Breast epithelium (tissue), 4 donors: ENCODE results near the gene RADIL. TPM values are rescaled to one million over a fixed set of nuclear protein-coding genes. Genes with fewer than 3 reads are reported as not detected.
A peak's percentile ranks its signal among the peaks of the same experiment; 100 is the strongest.

Experiments
- DNase-seq, 2 donors: peaks; one replicate each; pipeline ENCODE4 v3.0.0-alpha.2; 2019; ENCODE audit warnings: low spot score in 2 of 2
- H3K27ac ChIP-seq, 2 donors: fragments of 200-600 bp; sonication (generic) in 1 of 2; one replicate each; pipeline ENCODE4 v1.5.1; 2016 to 2019; ENCODE audit warnings: mild to moderate bottlenecking in 1 of 2
- H3K27me3 ChIP-seq, 2 donors: fragments of 200-600 bp; sonication (generic) in 1 of 2; one replicate each; pipeline versions ENCODE4 v1.5.1 to v1.6.0; 2017 to 2019; ENCODE audit warnings: control low read depth in 1 of 2, mild to moderate bottlenecking in 1 of 2
- H3K36me3 ChIP-seq: fragments of 200-600 bp; one replicate; pipeline ENCODE4 v1.5.1; 2019
- H3K4me1 ChIP-seq, 2 donors: fragments of 200-600 bp; sonication (generic); one replicate each; pipeline ENCODE4 v1.5.1; 2016 to 2019; ENCODE audit warnings: control low read depth in 1 of 2
- H3K4me3 ChIP-seq, 3 donors: fragments of 200-600 bp; sonication (generic); 1 replicate in 2 of 3; 2 replicates in 1 of 3; pipeline ENCODE4 v1.5.1; 2016 to 2019; ENCODE audit warnings: mild to moderate bottlenecking in 3 of 3, moderate library complexity in 2 of 3
- H3K9me3 ChIP-seq, 2 donors: fragments of 200-600 bp; sonication (generic) in 1 of 2; one replicate each; pipeline ENCODE4 v1.5.1; 2016 to 2019; ENCODE audit warnings: control low read depth in 1 of 2
- POLR2A ChIP-seq: fragments of 450-650 bp; IDR thresholded peaks from one replicate; pipeline ENCODE4 v1.6.1; 2016; ENCODE audit warnings: antibody characterized with exemption, mild to moderate bottlenecking, moderate library complexity
- POLR2AphosphoS5 ChIP-seq, 3 donors: sonication (generic); formaldehyde crosslinking; IDR thresholded peaks; one replicate each; pipeline ENCODE4 v1.6.1; 2017; ENCODE audit warnings: antibody characterized with exemption in 3 of 3
- intact Hi-C: fragments of 100-400 bp; cut with DNase I; formaldehyde crosslinking; loops from one replicate; pipeline ENCODE4 v1.15.1; 2023; ENCODE audit warnings: low total_unique reads
- total RNA-seq, 3 donors: library from RNA; depleted of rRNA; stranded (reverse); fragments of >200 nt; gene quantifications; one replicate each; pipeline ENCODE4 v1.1.0, GENCODE V29; 2016
- TF ChIP-seq, protein P1 (sequence below), 3 donors: fragments of 450-650 bp; IDR thresholded peaks; one replicate each; pipeline ENCODE4 v1.5.1; 2016 to 2017; ENCODE audit warnings: antibody characterized with exemption in 3 of 3, mild to moderate bottlenecking in 3 of 3, moderate library complexity in 3 of 3

RADIL gene
- total RNA-seq, 3 donors from 2014 or later = 4.4 to 8.5 (median 5.9) TPM

DNA sequence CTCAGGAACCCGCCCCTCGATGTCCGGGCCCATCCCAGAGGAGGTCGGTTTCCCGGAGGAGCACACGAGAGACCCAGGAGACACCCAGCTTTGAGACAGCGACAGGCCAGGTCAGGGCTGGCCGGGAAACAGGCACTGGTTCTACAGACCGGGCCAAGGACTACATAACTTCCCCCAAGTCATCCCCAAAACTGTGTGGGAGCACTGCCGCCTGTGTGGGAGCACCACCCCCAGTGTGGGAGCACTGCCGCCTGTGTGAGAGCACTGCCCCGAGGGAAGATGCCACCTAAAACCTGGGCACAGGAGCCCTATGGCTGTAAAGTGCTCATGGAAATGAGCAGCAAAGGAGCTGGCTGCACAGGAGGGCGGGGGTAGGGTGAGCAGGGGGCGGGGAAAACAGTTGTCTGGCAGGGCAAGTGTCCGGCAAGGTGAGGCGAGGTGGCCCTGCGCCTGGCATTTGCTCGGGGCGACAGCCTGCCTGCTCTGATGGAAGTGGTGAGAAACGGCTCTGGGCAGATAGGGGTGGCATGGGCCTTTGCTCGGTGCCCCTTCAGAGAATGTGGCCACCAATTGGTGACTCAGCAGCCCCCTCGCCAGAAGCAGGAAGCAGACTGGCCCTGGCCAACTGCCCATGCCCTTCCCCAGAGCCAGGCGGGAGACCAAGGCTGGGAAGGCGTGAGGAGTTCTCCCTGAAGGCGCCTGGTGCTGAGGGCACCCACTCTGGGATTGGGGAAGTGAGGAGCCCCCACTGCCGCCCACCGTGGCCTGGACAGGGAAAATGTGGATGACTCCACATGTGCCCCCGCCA lies 47.9 kb downstream of the RADIL start:
- intact Hi-C loops = no loop called here
- H3K4me3 ChIP-seq = no peak overlapping the region
- TF ChIP-seq, protein P1, sequence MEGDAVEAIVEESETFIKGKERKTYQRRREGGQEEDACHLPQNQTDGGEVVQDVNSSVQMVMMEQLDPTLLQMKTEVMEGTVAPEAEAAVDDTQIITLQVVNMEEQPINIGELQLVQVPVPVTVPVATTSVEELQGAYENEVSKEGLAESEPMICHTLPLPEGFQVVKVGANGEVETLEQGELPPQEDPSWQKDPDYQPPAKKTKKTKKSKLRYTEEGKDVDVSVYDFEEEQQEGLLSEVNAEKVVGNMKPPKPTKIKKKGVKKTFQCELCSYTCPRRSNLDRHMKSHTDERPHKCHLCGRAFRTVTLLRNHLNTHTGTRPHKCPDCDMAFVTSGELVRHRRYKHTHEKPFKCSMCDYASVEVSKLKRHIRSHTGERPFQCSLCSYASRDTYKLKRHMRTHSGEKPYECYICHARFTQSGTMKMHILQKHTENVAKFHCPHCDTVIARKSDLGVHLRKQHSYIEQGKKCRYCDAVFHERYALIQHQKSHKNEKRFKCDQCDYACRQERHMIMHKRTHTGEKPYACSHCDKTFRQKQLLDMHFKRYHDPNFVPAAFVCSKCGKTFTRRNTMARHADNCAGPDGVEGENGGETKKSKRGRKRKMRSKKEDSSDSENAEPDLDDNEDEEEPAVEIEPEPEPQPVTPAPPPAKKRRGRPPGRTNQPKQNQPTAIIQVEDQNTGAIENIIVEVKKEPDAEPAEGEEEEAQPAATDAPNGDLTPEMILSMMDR (IDR thresholded peaks at IDR 0.05) = no peak
- no peak for TF ChIP-seq POLR2A
- no peak for TF ChIP-seq POLR2AphosphoS5 (IDR thresholded peaks at IDR 0.05)
- H3K4me1 ChIP-seq = no peaks in the 10 kb centered on the region
- no peaks in the 10 kb centered on the region for H3K36me3 ChIP-seq
- peak in 1 of 2 donors; percentile 77 for DNase-seq
- H3K9me3 ChIP-seq = no peaks in the 10 kb centered on the region
- no peaks in the 10 kb centered on the region for H3K27me3 ChIP-seq
- no peak overlapping the region for H3K27ac ChIP-seq

DNA sequence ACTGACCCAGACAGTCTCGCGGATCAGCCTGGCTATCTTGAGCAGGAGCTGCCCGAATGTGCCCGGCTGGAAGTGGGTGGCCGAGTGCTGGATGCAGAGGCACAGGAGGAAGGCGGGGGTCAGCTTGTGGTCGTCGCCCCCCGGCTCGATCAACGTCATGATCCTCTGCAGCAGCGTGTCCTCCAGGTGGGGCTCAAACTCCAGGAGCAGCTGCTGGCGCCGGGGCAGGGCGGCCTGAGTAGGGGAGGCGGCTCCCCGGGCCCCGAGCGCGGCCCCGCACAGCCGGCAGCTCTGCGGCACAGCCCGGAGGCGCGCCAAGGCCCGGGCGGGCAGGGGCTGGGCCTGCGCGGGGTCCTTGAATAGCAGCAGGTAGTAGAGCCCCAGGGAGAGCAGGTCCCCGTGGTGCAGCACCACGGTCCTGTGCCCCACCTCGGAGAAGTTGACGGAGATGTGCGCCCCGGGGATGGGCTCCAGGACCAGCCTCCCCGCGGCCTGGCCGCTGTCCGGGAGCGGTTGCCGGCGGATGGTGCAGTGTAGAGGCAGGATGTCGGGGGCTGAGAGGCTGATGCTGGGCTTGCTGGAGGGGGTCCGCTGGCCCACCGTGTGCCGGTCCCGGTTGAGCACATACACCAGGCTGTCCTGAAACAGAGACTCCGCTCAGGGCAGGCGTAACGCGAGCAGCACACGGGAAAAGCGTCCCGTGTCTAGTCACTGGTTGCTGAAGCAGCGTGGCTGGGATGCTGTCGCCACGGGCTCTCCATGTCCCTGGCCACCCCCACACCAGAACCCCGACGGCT lies 48.7 kb downstream of the RADIL start:
- no peaks in the 10 kb centered on the region for H3K27me3 ChIP-seq
- intact Hi-C loops = no loop called here
- no peak overlapping the region for H3K27ac ChIP-seq
- DNase-seq = peak in 1 of 2 donors; percentile 48
- no peaks in the 10 kb centered on the region for H3K36me3 ChIP-seq
- no peaks in the 10 kb centered on the region for H3K4me1 ChIP-seq
- TF ChIP-seq, protein P1 (IDR thresholded peaks at IDR 0.05) = no peak
- no peak for TF ChIP-seq POLR2A
- TF ChIP-seq POLR2AphosphoS5 (IDR thresholded peaks at IDR 0.05) = no peak
- no peaks in the 10 kb centered on the region for H3K9me3 ChIP-seq
- H3K4me3 ChIP-seq = no peak overlapping the region

DNA sequence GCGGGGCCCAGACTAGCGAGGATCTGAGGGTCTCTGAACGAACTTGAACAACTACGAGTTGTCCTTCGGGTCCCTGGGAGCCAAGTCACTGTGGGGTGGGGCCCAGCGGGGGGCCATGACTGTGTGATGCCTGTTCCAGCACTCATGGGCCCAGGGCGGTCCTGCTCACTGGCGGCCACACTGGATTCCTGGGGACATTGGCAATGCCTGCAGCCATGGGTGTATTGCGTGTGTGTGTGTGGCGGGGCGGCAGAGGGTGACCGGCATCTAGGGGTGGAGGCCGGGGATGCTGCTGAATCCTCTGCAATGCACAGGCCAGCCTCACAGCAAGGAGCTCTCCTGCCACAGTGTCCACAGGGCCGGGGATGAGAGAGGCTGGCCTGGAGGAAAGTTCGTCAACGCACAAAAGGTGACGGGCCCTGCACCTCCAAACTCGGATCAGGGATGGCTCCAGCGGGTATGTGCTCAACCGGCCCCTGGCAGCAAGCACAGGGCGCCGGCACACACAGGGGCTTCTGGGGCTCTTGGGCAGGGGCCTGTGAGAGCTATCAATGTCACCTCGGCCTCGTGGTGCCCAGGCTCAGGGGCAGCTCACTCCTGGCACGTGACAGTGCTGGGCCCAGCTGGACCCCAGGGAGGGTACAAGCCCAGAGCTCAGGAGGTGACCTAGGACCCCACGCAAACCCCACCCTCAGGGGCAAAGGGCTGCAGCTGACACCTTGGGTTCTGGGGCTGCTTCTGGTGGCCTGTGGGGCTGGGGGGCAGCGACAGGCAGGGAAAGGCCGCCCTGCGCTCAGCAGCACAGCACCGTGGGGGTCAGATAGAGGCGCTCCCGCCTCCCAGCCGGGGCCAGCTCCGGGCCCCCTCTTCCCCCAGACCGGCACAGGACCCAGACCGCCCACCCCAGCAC lies 49.6 kb downstream of the RADIL start:
- peak in 1 of 2 donors; percentile 47 for DNase-seq
- intact Hi-C loops = no loop called here
- Histone ChIP-seq H3K4me3 (no peak overlapping the region), H3K27ac (no peak overlapping the region), H3K27me3 (no peaks in the 10 kb centered on the region), H3K4me1 (no peaks in the 10 kb centered on the region), H3K36me3 (no peaks in the 10 kb centered on the region), H3K9me3 (no peaks in the 10 kb centered on the region)
- TF ChIP-seq, protein P1 (IDR thresholded peaks at IDR 0.05) = no peak
- TF ChIP-seq POLR2AphosphoS5 (IDR thresholded peaks at IDR 0.05) (no peak), POLR2A (no peak)

DNA sequence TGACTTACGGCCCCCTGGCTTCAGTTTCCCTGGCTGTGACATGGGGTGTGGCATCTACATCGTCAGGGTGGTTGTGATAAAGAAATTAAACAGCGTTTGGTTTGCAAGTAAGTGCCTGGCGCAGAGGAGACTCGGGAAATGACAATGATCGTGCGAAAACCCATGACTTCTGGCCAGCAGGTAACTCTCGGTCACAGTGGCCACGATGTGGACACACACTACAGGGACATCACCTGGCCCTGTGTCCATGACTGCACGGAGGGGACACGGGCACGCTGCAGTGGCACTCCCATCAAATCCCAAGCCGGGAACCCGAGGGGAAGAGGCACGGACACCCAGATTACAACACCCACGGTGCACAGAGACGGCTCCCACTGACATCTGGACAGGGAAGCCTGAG lies 50.3 kb downstream of the RADIL start:
- intact Hi-C loops = no loop called here
- TF ChIP-seq, protein P1 (IDR thresholded peaks at IDR 0.05) = no peak
- TF ChIP-seq POLR2AphosphoS5 (IDR thresholded peaks at IDR 0.05) (no peak), POLR2A (no peak)
- H3K4me1 ChIP-seq = no peaks in the 10 kb centered on the region
- H3K36me3 ChIP-seq = no peaks in the 10 kb centered on the region
- no peaks in the 10 kb centered on the region for H3K27me3 ChIP-seq
- H3K4me3 ChIP-seq = no peak overlapping the region
- DNase-seq = no peak
- peak overlapping the region in 1 of 2 donors; percentile 72 for H3K27ac ChIP-seq
- H3K9me3 ChIP-seq = no peaks in the 10 kb centered on the region
